T follicular helper cell (primary cell): ENCODE results near the gene TMEM164.

Experiments
- DNase-seq: peaks from one replicate; pipeline ENCODE4 v3.0.0-alpha.2; 2020; ENCODE audit warnings: low read depth

Gene TMEM164

DNA sequence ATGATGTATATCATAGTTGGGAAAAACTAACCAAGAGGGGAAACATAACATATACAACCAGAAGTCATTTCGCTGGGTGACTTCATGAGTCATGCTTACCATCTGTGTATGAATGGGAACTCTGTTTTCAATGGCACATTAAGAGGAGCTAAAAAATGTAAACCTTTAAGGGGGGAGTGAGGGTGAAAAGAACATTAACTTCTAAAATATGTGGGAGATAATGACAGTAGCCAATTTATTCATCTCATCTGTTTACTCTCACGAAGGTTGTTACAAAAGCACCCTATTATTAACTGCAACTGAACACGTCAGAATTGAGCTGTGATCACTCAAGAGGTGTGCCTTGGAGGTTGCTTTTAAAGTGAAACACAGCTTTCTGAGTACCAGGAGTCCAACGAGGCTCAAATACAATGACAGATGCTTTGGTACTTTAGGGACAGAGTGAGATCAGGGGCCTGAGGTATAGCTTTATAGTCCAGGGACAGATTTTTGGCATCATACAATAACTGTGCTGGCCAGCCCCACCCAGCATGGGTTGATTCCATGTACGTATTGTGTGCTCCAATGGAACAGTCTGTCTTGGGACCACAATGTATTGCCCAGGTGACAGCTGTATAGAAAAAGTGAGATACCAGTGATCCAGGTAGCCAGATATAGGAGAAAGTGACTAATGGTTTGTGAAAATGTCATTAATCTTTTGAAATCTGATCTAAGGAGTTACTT, 207.7 kb downstream of the TMEM164 start:
- no peak for DNase-seq

DNA sequence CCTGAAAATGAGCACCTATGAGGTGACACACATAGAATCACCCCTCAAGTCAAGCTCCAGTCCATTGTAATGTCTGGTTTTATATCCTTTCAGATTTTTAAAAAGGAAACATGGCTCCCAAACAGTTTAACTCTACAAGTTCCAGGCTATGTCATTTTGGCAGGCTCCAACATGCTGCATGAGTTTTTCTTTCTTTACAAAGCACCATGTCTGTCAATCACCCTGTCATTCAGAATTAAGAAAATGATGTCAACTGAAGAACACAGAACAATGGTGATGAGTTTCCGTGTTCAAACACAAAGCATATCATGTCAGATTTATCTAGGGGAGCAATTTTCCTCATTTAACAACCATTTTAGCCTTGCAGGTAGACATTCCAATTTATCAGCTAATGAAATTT, 208.4 kb downstream of the TMEM164 start:
- DNase-seq: no peak

DNA sequence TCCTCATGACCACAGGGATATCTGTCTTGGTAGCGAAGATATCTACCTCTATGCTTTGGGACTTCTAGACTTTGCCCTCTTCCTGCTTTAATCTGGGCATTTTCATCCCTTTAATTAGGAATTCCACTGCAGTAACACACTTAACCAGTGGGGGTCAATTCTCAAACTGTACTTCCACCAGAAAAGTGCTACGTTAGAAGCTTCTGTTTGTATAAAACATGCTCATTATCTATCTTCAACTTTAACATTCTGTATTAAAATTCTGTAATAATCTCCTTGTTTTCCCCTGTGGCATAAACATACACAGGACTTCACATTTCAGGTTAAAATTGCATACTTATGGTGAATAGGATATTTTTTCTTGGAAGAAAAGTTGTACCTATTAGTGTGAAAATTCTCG, 209.4 kb downstream of the TMEM164 start:
- DNase-seq: no peak

DNA sequence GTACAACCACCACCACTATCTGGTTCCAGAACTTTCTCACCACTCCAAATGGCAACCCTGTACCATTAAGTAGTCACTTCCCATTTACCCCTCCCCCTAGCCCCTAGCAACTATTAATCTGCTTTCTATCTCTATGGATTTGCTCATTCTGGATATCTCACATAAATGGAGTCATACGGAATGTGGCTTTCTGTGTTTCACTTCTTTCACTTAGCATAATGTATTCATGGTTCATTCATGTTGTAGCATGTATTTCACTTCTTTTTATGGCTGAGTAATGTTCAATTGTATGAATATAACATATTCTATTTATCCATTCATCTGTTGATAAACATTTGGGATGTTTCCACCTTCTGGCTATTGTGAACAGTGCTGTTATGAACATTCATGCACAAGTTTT, 210.3 kb downstream of the TMEM164 start:
- DNase-seq: no peak

DNA sequence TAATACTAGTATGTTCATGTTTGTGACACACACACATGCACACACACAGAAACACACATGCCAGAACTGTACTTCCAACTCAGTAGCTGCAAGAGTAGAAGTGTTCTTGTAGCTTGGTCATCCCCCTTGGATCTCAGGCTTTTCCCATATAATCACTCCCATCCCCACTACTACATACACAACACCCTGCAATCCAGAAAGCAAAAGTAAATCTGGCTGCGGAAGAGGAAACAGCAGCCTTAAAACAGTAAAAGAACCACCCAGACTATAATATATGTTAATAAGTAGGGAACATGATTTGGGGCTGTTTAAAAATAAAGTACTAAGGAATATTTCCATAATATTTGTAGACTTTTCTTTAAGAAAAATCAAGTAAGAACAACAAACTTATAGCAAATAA, 211.8 kb downstream of the TMEM164 start:
- DNase-seq: no peak

- DNase-seq: no peak
Measured at GRCh38 chrX:110215411-110215810, 212.5 kb downstream of the TMEM164 start.

- DNase-seq: no peak
Measured at GRCh38 chrX:110216027-110216426, 213.1 kb downstream of the TMEM164 start.

DNA sequence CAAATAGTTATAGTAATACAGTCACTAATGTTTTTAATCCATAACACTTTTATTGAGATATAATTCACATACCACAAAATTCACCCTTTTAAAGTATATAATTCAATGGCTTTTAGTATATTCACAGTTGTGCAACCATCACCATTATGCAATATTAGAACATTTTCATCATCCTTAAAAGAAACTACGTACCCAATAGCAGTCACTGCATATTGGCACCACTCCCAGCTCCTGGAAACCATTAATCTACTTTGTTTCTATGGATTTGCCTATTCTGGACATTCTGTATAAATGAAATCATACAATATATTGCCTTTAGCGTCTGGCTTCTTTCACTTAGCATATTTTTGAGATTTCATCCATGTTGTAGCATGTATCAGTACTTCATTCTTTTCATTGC, 215.7 kb downstream of the TMEM164 start:
- no peak for DNase-seq

DNA sequence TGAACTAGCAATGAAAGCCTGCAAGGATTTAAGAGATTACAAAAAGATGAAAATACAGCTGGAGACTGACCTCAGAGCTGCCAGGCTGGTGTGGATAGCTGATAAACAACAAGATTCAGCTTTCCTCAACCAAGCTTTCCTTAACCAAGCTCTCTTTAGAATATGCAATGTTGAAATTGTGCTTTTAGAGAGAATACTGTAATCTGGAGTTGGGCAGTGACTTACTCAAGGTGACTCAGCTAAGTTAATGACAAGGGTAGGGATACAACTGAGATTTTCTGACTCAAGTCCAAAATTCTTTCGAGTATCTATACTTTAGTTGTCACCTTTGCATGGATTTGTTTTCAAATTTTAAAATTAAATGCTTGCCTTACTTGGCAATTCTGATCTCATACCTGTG, 217.0 kb downstream of the TMEM164 start:
- no peak for DNase-seq

DNA sequence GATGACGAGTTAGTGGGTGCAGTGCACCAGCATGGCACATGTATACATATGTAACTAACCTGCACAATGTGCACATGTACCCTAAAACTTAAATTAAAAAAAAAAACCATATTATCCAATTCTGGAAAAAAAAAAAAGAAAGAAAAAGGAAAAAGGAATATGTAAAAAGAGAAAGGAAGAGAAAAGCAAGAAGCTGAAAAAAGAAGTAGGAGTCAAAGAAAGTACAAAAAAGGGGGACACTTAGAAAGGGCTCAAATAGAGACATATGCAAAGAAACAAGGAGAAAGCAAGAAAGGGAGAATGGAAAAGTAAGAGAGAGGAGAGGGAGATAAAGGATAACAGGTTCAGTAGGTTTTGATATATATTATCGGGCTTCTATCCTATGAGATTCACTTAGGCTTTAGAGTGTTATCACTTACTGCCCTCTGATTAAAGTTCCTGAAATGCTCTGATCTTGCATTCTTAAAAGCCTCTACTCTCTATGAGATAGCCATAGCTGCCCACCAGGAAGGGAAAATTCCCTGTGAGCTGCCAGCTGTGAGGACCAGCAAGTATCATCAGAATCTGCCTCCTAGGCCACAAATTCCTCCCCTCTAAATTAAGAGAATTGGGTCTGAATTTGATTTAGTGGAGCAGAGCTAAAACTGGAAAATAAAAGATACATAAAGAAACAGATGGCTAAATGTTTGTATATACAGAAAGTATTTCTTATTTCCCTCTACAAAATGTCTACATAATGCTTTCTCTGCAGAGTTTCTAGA, 219.8 kb downstream of the TMEM164 start:
- DNase-seq: no peak

- no peak for DNase-seq
Measured at GRCh38 chrX:110224926-110225617, 222.2 kb downstream of the TMEM164 start.

GRCh38 chrX:110226931-110227330, 224.0 kb downstream of the TMEM164 start:
- no peak for DNase-seq
